ENCODE results near the gene CBLL1. TPM values are rescaled to one million over a fixed set of nuclear protein-coding genes. Genes with fewer than 3 reads are reported as not detected.

The CBLL1 gene
- total and polyA plus RNA-seq, 2 of the 13 experiments (the other 11 are each of a cell fraction or from before 2014, with no cell fraction given), result 8.8 to 10.5 TPM

GRCh38 chr7:107712025-107712424 is 31.9 kb upstream of the CBLL1 start:
- H3K27ac ChIP-seq (ENCODE audit: extremely low read length, insufficient read depth, low read length), result no peak overlapping the region
- intact Hi-C loops (cut with micrococcal nuclease; ENCODE audit: unreplicated experiment), result no loop called here
- in situ Hi-C loops (cut with HindIII; ENCODE audit: extremely low pct_ligation_motif_present, low pct_unique_long_range_greater_than_20kb), result loop anchor here (25.0 kb wide), 1 partner anchor 500 kb away; no protein-coding TSS in a partner anchor
- no peaks in the 10 kb centered on the region for H4K20me1 ChIP-seq (ENCODE audit: insufficient read depth, low read length)
- ChIA-PET POLR2A (no interaction called here), CTCF (ENCODE audit: low intra/inter-chr PET ratio, low total read pairs) (no interaction called here)
- H3K9ac ChIP-seq (ENCODE audit: insufficient read depth, low read depth, low read length), result no peak overlapping the region
- H3K79me2 ChIP-seq (ENCODE audit: insufficient read depth, low read length), result no peaks in the 10 kb centered on the region
- no peaks in the 10 kb centered on the region for H3K9me3 ChIP-seq (ENCODE audit: low read length)
- FAIRE-seq (no peak), ATAC-seq (no peak), DNase-seq (ENCODE audit: low spot score) (no peak)
- BruUV-seq (replicated peaks), result no TSS peak
- 0% methylated on average over 1 of the region's 1 CpG for WGBS (ENCODE audit: low lambda C conversion rate)
- H3K4me2 ChIP-seq (ENCODE audit: low read depth, low read length), result no peak overlapping the region
- no peaks in the 10 kb centered on the region for H3K36me3 ChIP-seq (replicated peaks in 1 of 2; ENCODE audit: control insufficient read depth in 1 of 2, insufficient read depth in 2 of 2, low read length in 2 of 2)
- no peak overlapping the region for H2AFZ ChIP-seq (ENCODE audit: low read length)
- TF ChIP-seq AKAP8 (CRISPR knock-in tag; IDR thresholded peaks at IDR 0.05), result no peak
- TF ChIP-seq MTA3 (CRISPR knock-in tag; IDR thresholded peaks at IDR 0.05), result no peak
- TF ChIP-seq FOSL2 (CRISPR knock-in tag; IDR thresholded peaks at IDR 0.05), result no peak
- no peak for TF ChIP-seq CREB3 (CRISPR knock-in tag; IDR thresholded peaks at IDR 0.05)
- no peak overlapping the region for H3K4me3 ChIP-seq (replicated peaks in 1 of 3; ENCODE audit: insufficient read depth in 1 of 3, low read depth in 2 of 3, low read length in 3 of 3)
- H3K4me1 ChIP-seq (ENCODE audit: insufficient read depth, low read length), result no peaks in the 10 kb centered on the region
- H3K27me3 ChIP-seq (ENCODE audit: control insufficient read depth in 1 of 2, insufficient read depth in 2 of 2, low read length in 2 of 2), result no peaks in the 10 kb centered on the region; a peak in 2 of 5 replicates

GRCh38 chr7:107712896-107713295 is 31.0 kb upstream of the CBLL1 start:
- ChIA-PET CTCF (ENCODE audit: low intra/inter-chr PET ratio, low total read pairs) (no interaction called here), POLR2A (no interaction called here)
- Histone ChIP-seq H3K79me2 (ENCODE audit: insufficient read depth, low read length) (no peaks in the 10 kb centered on the region), H3K4me3 (replicated peaks in 1 of 3; ENCODE audit: insufficient read depth in 1 of 3, low read depth in 2 of 3, low read length in 3 of 3) (no peak overlapping the region), H3K4me2 (ENCODE audit: low read depth, low read length) (no peak overlapping the region), H3K36me3 (replicated peaks in 1 of 2; ENCODE audit: control insufficient read depth in 1 of 2, insufficient read depth in 2 of 2, low read length in 2 of 2) (no peaks in the 10 kb centered on the region), H3K4me1 (ENCODE audit: insufficient read depth, low read length) (no peaks in the 10 kb centered on the region), H2AFZ (ENCODE audit: low read length) (no peak overlapping the region), H3K27me3 (ENCODE audit: control insufficient read depth in 1 of 2, insufficient read depth in 2 of 2, low read length in 2 of 2) (no peaks in the 10 kb centered on the region; a peak in 1 of 5 replicates), H3K9me3 (ENCODE audit: low read length) (no peaks in the 10 kb centered on the region), H3K27ac (ENCODE audit: extremely low read length, insufficient read depth, low read length) (no peak overlapping the region), H3K9ac (ENCODE audit: insufficient read depth, low read depth, low read length) (no peak overlapping the region), H4K20me1 (ENCODE audit: insufficient read depth, low read length) (no peaks in the 10 kb centered on the region)
- WGBS (ENCODE audit: low lambda C conversion rate), result 14% methylated on average over 1 of the region's 1 CpG
- ATAC-seq (no peak), DNase-seq (ENCODE audit: low spot score) (no peak), FAIRE-seq (no peak)
- in situ Hi-C loops (cut with HindIII; ENCODE audit: extremely low pct_ligation_motif_present, low pct_unique_long_range_greater_than_20kb) (loop anchor here (25.0 kb wide), 1 partner anchor 501 kb away; no protein-coding TSS in a partner anchor), intact Hi-C loops (cut with micrococcal nuclease; ENCODE audit: unreplicated experiment) (no loop called here)
- TF ChIP-seq ZNF614 (CRISPR knock-in tag; IDR thresholded peaks at IDR 0.05; ENCODE audit: borderline replicate concordance) (no peak), ZHX1 (CRISPR knock-in tag; IDR thresholded peaks at IDR 0.05; ENCODE audit: low read depth) (no peak), ZNF598 (CRISPR knock-in tag; IDR thresholded peaks at IDR 0.05; ENCODE audit: borderline replicate concordance) (no peak), HOXA5 (CRISPR knock-in tag; IDR thresholded peaks at IDR 0.05) (no peak), ZNF724P (CRISPR knock-in tag; IDR thresholded peaks at IDR 0.05; ENCODE audit: borderline replicate concordance) (no peak), ZSCAN31 (CRISPR knock-in tag; IDR thresholded peaks at IDR 0.05; ENCODE audit: low read depth) (no peak), ZNF225 (CRISPR knock-in tag; IDR thresholded peaks at IDR 0.05) (no peak), THYN1 (CRISPR knock-in tag; IDR thresholded peaks at IDR 0.05; ENCODE audit: borderline replicate concordance, low read depth) (no peak)
- BruUV-seq (replicated peaks), result no TSS peak

All from HepG2 (cell line).